ENCODE measurements around the gene ZMYND8.
"Not testable (repeated sequence)": the region's sequence is repeated elsewhere in the genome, so short reads cannot be mapped to it uniquely, and the experiment has no call there.

Gene ZMYND8

DNA sequence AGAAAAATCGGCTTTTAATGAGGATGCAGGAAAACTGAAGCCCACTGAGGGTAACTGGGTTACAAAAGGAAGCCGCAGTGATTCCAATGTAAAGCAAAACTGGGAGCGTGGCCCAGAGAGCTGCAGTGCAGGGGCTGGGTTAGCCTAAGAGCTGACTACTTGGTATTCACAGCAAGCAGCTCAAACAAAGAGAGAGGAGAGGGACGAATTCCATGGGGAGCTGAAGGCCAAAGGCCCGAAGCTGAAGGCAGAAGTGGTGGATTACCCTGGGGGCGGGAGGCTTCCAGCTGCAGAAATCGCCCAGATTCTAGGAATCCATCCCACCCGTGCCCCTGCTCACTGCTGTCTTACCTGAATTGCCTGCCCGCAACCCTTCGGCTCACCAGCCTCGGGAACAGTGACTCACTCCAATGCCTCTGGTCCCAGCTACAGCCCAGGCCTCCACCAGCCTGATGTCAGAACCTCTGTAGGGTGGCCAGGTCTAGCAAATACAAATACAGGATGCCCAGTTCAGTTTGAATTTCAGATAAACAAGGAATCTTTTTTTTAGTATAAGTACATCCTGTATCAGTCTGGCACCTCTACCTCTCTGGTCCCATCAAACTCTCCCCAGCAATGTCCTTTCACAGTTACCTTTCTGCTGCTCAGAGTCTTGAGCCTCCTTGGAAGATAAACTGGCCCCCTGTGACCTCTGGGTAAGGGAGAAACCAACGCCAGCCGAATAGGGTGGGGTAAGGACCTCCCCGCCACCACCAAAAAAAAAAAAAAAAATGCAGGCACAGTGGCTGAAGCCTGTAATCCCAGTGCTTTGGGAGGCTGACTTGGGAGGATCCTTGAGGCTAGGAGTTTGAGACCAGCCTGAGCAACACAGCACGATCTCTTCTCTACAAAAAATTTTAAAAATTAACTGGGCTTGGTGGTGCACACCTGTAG lies 14.6 kb upstream of the ZMYND8 start:
- DNase-seq = no peak

DNA sequence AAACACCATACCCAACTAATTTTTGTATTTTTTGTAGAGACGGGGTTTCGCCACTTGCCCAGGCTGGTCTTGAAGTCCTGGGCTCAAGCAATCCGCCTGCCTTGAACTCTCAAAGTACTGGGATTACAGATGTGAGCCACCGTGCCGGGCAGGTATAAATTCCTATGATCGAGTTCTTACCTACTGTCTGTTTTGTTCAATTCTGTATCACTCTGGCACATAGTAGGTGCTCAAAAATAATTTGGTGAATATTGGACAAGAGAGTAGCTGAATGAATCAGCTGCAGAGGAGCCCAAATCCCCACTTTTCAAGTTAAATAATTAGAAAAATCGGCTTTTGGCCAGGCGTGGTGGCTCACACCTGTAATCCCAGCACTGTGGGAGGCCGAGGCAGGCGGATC lies 13.7 kb upstream of the ZMYND8 start:
- no peak for DNase-seq

DNA sequence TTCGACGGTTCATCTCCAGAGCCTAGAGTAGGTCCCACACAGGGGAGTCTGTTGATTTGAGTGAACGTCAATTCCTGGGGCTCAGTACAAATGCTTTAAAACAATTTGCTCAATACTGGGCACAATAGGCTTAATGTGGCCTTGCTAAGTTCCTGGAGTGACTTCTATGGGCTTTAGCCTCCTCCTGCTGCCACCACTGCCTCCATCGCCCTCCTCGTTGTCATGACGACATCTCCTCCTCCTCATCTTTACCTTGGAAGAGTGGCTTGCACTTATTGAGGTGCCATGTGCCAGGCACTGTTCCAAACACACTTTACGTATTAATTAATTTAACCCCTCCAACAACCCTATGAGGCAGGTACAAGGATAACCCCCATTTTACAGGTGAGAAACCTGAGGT lies 11.8 kb upstream of the ZMYND8 start:
- no peak for DNase-seq

DNA sequence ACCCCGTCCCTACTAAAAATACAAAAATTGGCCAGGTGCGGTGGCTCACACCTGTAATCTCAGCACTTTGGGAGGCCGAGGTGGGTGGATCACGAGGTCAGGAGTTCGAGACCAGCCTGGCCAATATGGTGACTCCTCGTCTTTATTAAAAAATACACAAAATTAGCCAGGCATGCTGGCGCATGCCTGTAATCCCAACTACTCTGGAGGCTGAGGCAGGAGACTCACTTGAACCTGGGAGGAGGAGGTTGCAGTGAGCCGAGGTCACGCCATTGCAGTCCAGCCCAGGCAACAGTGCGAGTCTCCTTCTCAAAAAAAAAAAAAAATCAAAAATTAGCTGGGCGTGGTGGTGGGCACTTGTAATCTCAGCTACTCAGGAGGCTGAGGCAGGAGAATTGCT lies 9.8 kb upstream of the ZMYND8 start:
- not testable (repeated sequence) for DNase-seq

DNA sequence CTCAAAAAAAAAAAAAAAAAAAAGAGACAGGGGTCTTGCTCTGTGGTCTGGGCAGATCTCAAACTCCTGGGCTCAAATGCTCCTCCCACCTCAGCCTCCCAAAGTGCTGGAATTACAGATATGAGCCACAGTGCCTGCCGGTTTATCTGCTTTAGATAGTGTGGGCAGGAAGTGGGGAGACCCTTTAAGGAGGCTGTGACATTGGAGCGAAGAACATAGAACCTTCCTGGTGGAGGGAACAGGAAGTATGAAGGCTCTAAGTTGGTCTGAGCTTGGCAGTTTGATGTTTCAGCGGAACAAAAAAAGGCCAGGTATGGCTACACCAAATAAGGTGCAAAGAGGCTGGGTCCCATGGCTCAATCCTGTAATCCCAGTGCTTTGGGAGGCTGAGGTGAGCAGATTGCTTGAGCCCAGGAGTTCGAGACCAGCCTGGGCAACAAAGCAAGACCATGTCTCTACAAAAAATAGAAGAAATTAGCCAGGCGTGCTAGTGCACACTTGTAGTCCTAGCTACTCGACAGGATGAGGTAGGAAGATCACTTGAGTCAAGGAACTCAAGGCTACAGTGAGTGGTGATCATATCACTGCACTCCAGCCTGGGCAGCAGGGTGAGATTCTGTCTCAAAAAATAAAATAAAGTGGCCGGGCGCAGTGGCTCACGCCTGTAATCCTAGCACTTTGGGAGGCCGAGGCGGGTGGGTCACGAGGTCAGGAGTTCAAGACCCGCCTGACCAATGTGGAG lies 8.7 kb upstream of the ZMYND8 start:
- DNase-seq = no peak

DNA sequence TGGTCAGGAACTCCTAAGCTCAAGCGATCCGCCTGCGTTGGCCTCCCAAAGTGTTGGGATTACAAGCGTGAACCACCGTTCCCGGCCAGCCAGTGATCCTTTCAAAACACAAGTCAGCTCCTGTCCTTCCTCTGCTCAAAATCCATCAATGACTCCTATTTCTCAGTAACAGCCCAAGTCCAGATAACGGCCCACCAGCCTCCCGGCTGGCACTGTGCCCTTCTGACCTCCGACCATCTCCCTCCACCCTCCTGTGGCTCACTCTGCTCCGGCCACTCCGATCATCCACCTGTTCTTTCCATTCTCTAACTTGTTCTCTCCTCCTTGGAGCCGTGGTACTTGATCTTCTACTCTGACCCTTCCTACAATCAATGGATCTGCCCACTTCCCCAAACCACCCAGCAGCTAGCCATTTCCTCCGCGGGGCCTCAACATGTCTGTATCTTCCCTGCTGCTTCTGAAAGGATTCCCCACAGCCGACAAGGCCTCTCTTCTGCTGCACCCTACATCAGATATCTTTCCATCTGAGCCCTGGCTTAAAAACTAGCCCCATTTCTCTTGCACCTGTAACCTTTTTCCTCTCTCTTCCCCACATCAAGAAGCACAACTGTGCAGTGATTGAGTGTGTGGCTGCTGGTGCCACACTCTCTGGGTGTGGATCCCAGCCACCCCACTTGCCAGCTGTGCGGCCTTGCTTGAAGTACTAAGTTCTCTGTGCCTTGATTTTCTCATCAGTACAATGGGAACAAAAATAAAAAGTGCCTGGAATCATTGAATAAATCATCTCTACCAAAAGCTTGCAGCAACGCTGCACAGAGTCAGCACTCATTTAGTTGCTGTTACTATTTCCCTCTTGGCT lies 6.1 kb upstream of the ZMYND8 start:
- DNase-seq = no peak

DNA sequence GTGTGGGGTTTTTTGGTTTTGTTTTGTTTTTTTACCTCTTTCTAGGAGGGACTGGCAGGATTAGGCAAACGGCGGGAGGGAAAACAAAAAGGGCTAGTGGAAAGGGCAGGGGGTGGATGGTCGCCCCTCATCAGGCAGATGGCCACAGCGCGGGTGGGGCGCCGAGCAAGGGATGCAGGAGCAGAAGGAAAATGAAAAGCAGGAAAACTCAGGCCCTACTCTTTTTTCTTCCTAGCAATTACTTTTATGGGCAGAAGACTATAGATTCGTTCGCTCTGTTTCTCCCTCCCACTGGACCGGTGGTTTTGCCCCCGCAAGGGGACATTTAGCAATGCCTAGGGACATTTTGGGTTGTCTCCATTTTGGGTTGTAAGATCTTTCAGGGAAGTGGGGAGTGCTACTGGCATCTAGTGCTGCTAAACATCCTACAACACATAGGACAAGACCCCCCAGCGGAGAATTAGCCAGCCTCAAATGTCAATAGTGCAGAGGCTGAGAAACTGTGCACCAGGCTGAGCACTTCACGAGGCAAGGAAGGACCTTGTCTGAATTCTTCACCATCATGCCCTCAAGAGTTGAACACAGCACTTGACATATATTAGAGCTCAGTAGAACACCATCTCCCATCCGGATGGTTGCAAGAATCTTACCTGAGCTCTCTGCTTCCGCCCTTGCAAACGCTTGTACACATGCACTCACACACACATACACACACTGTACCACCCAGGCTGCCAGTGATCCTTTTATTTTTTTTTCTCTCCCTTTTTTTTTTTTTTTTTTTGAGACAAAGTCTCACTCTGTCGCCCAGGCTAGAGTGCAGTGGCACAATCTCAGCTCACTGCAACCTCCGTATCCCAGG lies 4.8 kb upstream of the ZMYND8 start:
- no peak for DNase-seq

DNA sequence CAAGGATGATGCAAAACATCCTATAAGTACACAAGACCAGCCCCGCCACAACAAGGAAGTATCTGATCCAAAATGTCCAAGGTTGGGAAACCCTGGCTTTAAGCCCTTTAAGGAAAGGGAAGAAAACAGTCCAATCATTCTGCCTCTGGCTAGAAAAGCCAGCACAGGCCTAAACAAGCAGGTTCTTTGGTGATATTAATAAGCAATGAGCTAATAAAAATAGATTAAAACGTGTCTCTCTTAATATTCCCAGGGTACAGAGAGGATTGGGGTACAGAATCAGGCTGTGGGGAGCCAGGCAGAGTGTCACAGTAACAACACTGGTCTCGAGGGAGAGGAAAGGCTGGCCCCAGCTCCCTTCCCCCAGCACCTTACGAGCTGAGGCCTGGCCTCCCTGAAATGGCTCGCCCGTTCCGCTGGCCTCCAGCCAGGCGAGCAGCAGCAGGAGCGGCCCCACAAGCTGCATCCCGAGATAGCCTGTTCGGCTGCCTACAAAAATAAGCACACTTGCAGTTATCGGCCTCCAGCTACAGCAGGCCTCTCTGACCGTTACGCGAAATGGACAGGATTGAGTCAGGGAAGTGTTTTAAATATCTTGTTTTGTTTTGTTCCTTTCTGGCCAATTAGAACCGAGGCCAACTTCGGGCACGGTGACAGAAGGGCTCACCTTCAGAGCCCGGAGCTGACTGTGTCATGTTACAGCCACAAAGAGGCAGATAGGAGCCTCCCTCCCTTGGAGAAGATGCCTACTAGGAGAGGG lies 4.0 kb upstream of the ZMYND8 start:
- DNase-seq = peak; percentile 80

DNA sequence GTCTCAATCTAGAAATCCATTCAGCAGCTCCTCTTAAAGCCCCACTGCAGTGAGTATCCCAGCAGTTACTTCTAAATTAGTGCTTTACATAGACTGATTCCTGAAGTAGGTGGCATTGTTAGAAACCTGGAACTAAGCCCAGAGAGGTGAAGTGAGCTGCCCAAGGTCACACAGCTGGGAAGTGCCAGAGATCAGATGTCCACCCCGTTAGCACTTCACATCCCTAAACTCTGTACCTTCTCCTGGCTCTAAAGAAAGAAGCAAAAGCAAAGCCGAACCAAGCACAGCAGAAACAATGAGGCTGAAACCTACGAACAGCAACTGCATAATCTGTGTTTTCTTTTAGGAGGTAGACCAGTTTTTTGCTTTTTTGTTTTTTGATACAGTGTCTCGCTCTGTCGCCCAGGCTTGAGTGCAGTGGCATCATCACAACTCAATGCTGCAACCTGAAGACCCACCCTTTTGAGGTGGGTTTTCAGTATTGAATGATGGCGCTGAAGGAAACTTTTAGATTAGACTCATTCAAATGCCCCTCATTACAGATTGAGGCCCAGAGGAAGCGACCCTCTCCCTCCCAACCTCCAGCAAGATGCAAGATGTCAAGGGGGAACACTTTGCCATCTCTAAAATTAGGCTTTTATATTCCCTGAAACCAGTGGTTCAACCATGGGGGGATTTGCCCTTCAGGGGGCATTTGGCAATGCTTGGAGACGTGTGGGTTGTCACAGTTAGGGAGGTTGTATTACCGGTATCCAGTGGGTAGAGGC lies 3.2 kb upstream of the ZMYND8 start:
- no peak for DNase-seq

DNA sequence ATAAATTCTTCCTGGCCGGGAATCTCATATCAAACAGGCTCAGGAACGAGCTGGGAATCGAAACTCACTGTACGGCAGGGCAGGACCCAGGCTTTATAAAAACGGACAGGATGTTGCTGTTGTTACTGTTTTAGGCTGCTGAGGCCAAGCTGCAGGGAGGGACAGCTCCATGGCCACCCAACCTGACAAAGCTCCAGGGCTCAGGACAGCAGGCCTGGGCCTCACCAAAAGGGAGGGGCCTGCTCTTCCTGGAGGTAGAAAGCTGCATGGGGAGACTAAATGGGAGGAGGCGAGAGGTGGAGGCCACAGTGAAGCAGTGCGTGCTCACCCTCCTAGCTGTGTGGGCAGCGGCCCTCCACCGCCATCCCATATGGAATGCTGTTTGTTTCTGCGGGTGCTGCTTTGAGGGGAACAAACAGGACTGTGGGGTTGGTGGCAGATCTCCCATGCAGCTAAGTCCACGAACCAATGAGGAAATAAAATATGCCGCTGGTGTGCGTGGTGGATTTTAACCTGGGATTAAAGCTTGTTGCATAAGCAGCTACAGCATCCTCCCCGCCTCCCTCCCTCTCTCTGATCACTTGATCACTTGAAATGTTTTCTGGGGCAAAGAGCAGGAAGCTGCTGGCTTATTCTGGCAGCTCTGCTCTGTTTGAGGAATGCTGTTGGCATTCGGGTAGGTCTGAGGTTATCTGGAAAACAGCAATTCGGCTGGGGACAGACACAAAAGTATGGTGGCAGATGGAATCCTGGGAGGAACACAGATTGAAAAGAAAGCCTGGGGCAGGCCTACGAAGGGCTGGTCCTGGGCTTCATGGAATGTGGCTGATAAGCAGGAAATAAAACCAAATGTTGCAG lies 2.4 kb upstream of the ZMYND8 start:
- DNase-seq = peak; percentile 93

DNA sequence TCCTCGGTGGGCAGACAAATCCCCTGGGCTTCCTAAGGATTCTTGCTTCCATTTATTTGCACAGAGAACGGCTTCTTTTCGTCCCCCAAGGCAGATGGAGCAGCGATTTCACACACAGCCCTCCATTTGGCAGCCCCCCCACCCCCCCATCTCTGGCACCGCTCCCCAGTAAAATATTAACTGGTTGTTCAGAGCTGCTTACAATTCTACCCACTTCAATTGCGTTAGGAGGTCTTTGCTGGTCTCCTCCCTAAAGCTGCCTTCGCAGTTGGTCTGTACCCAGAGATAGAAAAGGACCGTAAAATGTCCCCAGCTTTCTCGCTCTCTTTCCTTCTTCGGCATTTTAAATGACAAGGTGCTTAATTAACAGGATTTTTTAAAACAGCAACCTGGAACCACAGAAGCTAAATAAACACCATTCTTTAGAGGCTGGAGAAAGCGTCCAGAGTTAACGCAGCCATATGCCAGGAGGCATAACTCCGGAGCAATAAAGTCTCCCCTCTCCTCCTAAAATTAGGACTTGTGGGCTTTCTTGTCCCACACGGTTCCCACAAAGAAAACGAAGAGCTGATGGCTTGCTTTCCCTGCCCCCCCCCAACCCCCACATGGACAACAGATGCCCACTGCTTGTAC lies 1.7 kb upstream of the ZMYND8 start:
- DNase-seq = no peak

DNA sequence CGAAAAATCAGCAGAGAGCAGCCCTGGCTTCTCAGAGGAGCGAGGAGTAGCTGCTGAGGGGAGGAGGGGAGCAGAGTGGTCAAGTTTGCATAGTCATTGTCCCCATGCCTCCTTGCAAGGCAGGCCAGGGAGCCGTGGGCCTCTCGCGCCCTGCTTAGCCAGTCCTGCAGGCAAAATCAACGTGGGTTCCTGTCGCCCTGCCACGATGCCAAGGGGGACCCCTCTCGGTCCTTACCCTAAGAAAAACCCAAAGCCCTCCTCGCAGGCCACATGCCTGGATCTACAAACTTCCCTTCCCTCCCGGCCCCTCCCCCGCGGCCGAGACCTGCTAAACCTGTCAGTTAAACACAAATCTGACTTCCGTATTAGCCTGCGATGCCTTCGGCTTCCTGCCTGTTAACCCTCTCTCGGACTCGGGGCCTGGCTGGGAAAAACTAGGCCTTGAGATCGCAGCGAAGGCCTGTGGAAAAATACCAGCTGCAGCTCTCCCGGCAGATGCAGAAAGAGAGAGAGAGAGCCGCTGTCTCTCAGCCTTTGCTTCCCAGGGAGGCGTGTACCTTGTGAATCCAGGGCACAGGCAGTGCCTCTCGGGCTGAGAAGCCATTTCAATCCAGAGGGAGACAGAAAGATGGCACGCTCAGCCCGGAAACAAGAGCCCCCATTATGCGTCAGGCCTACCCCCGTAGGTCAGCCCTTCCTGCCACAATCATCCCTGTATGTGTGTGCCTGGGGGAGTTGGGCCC lies 968 bp upstream of the ZMYND8 start:
- peak; percentile 88 for DNase-seq

DNA sequence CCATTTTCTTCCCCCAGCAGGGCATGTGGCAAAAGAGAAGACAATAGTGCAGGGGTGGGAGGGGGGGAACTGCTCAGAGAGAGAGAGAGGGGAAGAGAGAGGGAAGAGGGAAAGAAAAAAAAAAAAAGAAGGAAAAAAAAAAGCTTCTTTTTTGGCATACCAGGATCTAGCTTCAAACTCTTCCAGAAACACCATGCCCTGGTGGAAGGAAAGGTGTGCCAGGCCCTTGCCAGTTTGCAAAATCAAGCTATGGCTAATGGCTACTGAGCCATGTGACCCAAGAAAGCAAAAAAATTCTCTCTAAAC lies 326 bp downstream of the ZMYND8 start:
- no peak for DNase-seq

DNA sequence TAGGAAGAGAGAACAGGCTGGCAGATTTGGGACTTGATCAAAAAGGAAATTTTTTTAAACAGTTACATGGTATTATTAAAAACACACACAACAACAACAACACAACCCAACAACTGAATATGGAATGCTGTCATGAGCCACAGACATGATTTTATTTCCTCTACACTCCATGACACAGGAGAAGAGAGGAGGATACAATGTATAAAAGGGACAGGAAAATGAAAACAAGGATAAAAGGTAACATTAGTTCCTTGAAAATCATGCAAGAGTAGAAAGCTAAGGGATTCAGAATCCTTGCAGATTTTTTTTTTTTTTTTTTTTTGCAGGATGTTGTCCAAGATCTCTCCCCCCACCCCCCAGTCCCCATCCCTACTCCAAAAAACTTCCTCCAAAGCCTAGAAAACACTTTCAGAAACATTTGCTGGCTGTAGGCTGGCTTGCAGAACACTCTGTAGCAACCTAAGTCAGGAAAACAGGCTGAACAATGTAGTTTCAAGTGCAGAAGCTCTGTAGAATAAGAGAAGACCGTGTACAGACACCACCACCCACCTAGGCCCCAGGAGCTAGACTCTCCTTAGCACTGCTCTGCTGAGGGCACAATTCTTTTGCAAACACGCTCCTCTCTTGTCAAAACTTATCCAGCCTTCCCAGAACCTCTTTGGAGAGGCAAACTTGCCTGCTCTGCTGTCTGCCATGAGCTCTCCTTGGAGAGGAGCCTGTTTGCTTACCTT lies 845 bp downstream of the ZMYND8 start:
- peak; percentile 37 for DNase-seq

DNA sequence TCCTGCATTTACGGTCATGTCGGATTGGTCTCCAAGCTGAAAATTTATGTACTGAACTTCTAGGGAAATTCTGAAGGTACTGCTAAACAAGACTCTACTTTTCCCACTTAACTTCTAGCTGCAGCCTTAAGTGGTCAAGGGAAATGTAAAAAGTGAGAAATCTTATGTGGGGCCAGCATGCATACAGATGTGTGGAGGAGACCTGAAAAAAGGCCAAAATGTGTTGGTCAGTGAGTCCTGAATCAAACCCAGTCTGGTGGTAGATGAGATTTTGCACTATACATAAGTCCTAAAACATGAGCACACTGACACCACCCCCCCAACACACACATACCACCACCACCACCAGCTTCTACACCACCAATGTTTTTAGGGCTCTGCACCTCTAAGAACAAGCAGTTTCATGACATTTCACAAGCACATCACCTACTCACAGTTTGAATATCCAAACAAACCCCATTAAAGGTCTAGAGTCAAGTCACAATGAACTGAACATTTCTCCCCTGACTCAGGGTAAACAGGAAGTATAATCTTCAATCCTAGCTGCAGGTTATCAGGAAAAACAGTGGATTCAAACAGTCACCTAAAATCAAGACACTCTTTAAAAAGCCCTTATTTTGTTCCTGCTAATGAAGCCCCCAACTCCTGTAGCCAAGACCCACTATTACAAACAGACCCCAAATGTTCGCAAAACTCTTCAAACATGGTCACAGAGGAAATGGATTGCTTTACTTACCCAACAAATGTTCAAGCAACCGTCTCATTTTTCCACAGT lies 1.6 kb downstream of the ZMYND8 start:
- DNase-seq = peak; percentile 44

DNA sequence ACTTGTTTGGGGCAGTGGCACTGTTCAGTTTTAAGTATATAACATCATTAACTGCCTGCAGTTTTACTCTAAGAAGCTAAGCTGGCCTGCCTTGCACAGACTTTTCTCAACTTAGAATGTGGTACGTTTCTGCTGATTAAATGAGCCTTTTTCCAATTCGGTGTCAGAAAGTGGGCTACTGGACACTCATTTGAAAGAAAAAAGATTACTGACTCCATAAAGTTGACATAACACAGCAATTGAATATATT lies 2.1 kb downstream of the ZMYND8 start:
- DNase-seq = no peak

DNA sequence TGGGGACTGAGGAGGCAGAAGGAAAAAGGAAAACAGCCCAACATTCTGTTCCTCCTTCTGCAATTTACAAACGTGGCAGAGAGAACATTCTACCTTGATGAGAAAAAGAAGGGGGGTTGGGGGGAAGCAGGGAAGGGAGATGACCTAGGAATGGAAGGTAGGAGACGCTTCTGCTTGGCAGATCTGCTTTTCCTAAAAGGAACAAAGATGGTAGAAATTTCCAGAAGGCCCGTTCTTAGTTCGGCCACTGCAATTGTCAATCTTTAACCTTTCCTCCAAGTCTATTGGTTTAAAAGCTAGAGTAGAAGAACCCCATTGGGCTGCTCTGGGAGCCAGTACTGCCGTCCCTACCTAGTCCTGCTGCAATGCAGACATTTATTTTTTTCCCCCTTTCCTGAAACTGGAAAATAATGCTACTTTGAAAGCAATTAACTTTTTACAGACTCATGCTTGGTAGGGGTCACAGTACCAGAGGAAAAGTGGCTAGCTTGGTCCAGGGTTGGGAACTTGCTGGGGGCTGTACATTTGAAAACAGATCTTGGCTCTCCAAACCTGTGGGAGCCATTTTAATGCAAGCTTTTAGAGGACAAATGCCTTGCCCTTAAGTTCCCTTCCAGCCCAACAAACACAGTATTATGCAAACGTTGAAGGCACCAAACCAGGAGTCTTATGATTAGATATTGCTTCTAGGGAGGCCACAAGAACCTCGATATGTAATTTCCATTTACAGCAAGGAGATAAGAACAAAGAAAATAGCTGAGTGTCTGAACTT lies 2.6 kb downstream of the ZMYND8 start:
- no peak for DNase-seq

Data from fibroblast of skin of right biceps (primary cell).